ENCODE data around the gene MAGI1.

GRCh38 chr3:65777050-65777449 is 261.7 kb downstream of the MAGI1 start:
- TF ChIP-seq POLR2AphosphoS5 (IDR thresholded peaks at IDR 0.05), result no peak
- no peak for TF ChIP-seq CTCF (IDR thresholded peaks at IDR 0.05)
